GM12801 (cell line): ENCODE results near the gene AFAP1L1.

Experiments used
- TF ChIP-seq, protein P1 (sequence below): IDR thresholded peaks from one replicate; pipeline ENCODE4 v1.5.1; 2011; ENCODE audit warnings: control low read depth; ENCODE audit not compliant: insufficient read length; ENCODE audit errors: extremely low read depth

Gene AFAP1L1

DNA sequence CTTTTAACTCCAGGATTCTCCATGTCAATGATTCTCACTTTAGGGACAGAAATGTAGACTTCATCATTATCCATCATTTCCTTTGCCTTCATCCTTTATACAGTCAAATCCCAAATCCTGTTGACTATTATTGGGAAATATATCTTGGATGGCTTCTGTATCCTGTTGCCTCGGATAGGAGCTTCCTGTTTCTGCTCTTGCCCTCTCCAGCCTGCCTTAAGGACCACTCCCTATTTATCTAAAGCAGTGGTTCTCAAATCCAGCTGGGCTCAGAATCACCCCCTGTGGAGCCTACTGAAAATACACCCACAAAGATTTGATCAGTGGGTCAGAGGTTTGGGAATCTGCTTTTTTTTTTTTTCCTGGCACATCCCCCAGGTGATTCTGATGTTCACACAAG, 8.5 kb downstream of the AFAP1L1 start:
- TF ChIP-seq, protein P1, sequence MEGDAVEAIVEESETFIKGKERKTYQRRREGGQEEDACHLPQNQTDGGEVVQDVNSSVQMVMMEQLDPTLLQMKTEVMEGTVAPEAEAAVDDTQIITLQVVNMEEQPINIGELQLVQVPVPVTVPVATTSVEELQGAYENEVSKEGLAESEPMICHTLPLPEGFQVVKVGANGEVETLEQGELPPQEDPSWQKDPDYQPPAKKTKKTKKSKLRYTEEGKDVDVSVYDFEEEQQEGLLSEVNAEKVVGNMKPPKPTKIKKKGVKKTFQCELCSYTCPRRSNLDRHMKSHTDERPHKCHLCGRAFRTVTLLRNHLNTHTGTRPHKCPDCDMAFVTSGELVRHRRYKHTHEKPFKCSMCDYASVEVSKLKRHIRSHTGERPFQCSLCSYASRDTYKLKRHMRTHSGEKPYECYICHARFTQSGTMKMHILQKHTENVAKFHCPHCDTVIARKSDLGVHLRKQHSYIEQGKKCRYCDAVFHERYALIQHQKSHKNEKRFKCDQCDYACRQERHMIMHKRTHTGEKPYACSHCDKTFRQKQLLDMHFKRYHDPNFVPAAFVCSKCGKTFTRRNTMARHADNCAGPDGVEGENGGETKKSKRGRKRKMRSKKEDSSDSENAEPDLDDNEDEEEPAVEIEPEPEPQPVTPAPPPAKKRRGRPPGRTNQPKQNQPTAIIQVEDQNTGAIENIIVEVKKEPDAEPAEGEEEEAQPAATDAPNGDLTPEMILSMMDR = no peak

- TF ChIP-seq, protein P1 = no peak
Observed at GRCh38 chr5:149280802-149281201, 9.1 kb downstream of the AFAP1L1 start.

DNA sequence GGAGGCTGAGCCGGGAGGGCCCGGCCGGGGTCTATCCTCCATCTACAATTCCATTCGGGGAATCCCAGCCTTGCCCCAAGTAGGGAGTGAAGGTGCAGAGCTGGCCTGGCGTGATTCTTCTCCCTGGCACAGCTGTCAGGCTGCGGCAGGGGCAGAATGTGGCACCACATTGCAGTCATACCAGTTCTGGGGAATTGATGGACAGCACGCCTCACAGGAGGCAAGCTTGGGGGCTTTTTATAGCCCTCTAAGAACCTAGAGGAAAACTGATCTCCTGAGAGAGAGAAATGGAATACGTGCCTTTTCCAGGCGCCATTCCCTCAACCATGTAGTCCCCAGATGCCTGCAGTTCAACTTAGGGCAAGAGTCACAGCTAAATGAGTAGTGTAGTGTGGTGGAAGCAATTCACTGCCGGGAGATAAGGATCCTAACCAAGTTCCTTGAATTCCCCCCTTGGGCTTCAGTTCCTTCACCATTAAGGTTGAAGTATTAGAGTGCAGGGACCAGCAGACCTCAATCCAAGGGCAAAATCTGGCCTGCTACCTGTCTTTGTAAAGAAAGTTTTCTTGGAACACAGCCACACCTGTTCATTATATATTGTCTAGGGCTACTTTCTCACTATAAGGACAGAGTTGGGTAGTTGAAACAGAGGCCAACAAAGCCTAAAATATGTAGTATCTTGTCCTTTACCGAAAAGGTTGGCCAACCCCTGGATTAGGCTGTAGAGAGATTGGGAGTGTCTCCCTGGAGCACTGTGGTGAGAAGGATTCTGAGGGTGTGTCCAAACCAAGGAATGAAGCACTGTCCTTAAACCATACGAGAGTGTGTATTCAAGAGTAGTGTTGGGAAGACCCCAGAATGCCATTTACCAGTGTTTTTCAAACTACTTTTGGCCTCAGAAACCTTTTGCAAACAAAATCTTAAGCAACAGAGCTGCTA, 10.6 kb downstream of the AFAP1L1 start:
- TF ChIP-seq, protein P1 = no peak

DNA sequence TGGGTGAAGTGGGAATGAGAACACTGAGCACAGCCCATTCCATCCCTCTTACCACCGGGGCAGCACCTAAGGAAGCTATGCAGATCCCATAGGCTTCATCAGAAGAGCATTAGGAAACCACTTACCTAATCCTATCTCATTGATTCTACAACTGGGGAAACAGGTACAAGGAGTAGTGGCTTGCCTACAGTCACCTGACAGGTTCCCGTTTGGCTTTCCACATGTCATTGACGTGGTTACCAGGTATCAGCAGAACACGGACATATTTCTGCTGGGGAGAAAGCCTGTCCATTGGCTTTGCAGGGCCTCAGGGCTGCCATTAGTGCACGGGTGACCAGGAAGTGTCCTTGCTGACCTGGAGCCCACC, 11.3 kb downstream of the AFAP1L1 start:
- TF ChIP-seq, protein P1 = no peak

DNA sequence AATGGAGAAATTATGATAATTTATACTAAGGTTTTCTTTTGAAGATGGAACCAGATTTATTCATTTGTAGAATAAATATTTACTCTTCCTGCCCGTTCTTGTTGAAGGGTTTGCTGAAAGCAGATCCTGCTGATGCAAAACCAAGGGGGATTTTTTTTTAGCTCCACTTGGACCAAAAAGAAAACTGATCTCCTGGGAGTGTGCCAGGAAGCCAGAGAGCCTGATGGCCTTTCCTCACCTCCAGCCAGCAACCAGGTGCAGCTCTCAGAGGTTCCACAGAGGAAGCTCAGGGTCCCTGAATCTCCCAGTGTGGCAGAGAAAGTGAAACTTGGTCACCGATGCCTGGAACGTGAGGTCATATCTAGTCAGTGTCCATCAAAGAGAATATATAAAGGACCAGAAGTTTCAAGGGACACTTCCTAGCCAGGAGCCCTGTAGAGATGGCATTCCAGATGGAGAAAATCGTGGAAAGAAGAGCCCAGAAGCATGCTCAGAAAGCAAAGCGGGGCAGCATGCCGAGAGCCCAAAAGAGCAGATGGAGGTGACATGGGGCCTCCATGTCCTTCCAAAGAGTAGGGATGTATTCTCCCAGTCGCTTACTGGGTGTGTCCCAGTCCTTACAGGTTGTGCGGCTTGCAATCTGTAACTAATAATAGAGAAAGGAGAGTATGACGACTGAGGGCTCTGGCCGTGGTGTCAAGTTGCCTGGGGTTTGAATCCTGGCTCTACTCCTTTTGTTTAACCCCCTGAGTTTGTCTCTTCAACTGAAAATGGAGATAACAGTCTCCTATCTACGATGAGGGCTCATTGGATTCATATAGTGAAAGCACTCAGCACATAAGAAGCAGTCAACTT, 12.2 kb downstream of the AFAP1L1 start:
- TF ChIP-seq, protein P1 = no peak

DNA sequence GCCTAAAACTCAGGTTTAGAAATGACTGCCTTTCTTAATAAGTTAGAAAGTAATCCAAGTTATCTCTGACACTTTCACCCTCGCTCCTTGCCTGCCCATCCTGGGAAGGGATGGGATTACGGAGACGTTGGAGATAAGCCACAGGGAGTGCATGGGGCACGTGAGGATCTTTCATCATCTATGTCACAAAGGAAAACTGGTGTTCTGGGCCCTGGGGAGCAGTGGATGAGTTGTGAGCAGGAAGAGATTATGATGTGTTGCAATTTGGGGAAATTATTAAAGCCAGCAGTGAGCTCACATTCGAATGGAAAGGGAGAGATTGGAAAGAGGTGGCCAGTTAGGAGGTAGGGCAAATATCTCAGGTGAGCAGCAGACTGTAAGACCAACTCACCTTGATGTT, 12.8 kb downstream of the AFAP1L1 start:
- TF ChIP-seq, protein P1 = no peak

DNA sequence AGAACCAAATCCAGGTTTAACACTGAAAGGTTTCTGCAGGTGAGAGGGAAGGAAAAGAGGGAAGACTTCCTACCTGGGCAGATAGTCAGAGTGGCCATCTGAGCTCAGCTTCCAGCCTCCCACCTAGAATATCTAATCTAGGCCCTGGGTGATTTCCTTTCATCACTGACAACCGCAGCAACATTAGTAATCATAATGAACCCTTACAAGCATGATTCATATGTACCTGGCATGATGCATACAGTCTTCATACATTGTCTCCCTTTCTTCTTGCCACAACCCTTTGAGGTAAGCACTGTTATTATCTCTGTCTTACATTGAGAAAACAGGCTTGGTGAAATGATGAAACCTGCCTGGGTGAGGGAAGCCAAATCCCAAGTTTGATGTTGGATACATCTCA, 13.5 kb downstream of the AFAP1L1 start:
- TF ChIP-seq, protein P1 = no peak
